GM18499 (cell line): ENCODE results near the gene NYAP2.

Source experiments
- ATAC-seq: cut with Tn5 transposase; IDR thresholded peaks from one replicate; pipeline ENCODE4 v1.9.1; 2021; ENCODE audit warnings: moderate number of reproducible peaks; ENCODE audit not compliant: insufficient read depth, unreplicated experiment

The NYAP2 gene

GRCh38 chr2:225690153-225690552 lies 290.6 kb downstream of the NYAP2 start:
- ATAC-seq: no peak

- no peak for ATAC-seq
Observed at GRCh38 chr2:225691711-225692110, 292.2 kb downstream of the NYAP2 start.

- ATAC-seq: no peak
Observed at GRCh38 chr2:225693259-225693658, 293.7 kb downstream of the NYAP2 start.

- no peak for ATAC-seq
Observed at GRCh38 chr2:225694664-225695063, 295.2 kb downstream of the NYAP2 start.

GRCh38 chr2:225697936-225698335 lies 298.4 kb downstream of the NYAP2 start:
- ATAC-seq: no peak
